ENCODE measurements around the gene HAS3.

DNA sequence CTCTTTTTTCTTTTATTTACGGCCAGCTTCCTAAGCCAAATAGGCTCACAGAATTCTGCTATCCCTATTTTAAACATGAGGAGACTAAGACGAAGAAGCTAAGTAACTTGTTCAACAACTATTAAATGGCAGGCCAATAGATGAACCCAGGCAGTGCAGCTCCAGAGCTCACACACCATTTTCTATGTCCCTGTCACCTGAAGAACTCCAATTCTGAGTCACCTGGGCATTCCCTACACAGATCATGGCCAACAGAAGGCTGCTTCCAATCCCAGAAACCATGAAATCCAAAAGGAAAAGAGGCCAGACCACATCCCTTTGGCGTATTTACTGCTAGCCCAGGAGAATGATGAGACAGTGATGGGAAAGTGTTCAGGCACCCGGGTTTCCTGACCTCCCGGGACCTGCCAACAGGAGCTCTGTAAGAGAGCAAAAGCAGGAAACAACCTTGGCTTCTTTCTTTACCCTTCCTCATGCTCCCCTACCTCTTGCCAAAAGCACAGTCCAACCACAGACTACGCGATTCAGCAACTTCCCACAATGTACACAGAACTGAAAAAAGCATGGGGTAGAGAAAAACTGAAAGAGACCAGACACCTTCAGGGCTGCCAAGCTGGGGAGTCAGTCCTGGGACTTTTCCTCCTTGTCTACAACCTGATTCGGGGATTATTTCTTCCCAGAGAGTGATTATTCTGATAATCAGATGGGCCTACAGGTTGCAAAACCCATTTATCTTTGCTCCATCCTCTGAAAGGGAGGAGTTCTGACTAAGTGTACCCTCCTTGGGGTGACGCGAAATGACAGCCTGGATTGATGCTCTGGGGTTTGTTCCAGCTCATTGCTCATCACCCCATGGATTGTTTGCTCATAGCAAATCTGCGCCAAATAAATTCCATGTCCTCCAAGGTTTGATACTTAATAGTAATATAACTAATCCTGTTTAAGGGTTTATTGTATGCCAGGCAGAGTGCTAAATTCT is 47.8 kb upstream of the HAS3 start:
- TF ChIP-seq, protein P1, sequence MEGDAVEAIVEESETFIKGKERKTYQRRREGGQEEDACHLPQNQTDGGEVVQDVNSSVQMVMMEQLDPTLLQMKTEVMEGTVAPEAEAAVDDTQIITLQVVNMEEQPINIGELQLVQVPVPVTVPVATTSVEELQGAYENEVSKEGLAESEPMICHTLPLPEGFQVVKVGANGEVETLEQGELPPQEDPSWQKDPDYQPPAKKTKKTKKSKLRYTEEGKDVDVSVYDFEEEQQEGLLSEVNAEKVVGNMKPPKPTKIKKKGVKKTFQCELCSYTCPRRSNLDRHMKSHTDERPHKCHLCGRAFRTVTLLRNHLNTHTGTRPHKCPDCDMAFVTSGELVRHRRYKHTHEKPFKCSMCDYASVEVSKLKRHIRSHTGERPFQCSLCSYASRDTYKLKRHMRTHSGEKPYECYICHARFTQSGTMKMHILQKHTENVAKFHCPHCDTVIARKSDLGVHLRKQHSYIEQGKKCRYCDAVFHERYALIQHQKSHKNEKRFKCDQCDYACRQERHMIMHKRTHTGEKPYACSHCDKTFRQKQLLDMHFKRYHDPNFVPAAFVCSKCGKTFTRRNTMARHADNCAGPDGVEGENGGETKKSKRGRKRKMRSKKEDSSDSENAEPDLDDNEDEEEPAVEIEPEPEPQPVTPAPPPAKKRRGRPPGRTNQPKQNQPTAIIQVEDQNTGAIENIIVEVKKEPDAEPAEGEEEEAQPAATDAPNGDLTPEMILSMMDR (IDR thresholded peaks at IDR 0.05) = no peak
- TF ChIP-seq POLR2A (IDR thresholded peaks at IDR 0.05) = no peak
- TF ChIP-seq EP300 (IDR thresholded peaks at IDR 0.05) = no peak

All from stomach (tissue), 4 donors.